HG02973 (cell line): ENCODE results near the gene ANKRD13C.

Experiments
- ATAC-seq: cut with Tn5 transposase; IDR thresholded peaks from one replicate; pipeline ENCODE4 v1.9.1; 2021; ENCODE audit warnings: moderate library complexity; ENCODE audit not compliant: unreplicated experiment

The ANKRD13C gene

GRCh38 chr1:70311369-70311768 is 43.2 kb downstream of the ANKRD13C start:
- no peak for ATAC-seq

DNA sequence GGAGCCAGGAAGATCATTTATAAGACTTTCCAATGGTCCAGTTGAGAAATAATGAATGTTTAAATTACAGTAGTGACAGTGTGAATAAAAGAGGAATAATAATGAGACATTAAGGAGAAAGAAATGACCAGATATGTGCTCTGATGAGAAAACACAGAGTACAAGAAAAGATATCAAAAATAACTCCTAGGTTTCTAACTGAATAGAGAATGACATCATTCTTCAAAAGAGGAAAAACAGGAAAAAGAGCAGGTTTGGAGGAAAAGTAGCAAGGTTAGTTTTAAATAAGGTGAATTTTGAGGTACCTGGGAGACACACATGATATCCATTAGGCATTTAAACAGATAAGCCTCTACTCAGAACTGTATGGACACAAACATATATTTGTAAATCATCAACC is 55.0 kb downstream of the ANKRD13C start:
- ATAC-seq, result no peak

- no peak for ATAC-seq
These were observed 58.8 kb downstream of the ANKRD13C start for GRCh38 chr1:70295749-70296148.

- no peak for ATAC-seq
These were observed 61.2 kb downstream of the ANKRD13C start for GRCh38 chr1:70293186-70293843.

- no peak for ATAC-seq
These were observed 64.3 kb downstream of the ANKRD13C start for GRCh38 chr1:70290218-70290617.

DNA sequence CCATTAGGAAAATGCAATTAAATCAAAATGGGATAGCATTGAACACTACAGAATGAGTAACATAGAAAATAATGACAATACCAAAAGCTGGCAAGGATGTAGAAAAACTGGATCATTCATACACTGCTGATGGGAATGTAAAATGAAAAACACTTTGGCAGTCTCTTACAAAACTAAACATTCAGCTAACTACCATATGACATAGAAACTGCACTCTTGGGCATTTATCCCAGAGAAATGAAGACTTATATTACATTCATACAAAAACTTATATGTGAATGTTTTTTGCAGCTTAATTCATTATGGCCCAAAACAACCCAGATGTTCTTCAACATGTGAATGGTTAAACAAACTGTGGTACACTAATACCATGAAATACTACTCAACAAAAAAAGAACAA is 66.4 kb downstream of the ANKRD13C start:
- ATAC-seq, result no peak

- ATAC-seq, result no peak
These were observed 68.1 kb downstream of the ANKRD13C start for GRCh38 chr1:70286453-70286852.

DNA sequence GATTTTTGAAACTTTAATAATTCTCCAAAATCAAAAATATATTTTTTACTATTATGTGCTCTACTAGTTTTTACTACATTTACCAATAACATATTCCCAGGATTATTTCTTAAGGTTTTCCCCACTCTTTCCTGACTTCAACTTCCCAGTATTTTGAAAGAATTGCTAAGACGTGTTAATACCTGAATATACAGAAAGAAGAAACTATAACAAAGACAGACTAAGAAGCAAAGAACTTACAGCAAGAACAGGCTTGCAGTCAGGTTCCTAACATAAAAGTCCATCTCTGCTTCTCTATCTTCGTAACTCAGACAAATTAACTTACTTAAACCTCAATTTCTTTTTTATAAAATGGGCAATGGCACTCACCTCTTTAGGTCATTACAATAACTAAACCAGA is 70.2 kb downstream of the ANKRD13C start:
- ATAC-seq, result no peak

DNA sequence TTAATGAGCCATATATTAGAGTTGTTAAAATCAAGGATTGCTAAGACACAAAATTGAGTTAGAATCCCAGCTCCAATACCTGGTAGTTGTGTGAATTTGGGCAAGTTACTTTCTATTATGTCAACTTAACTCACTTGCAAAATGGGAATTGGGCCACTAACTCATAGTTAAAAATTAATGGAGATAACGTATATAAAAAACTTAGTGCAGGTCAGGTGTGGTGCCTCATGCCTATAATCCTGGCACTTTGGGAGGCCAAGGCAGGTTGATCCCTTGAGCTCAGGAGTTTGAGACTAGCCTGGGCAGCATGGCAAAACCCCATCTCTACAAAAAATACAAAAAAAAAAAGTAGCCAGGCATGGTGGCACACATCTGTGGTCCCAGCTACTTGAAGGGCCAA is 75.8 kb downstream of the ANKRD13C start:
- ATAC-seq, result no peak

DNA sequence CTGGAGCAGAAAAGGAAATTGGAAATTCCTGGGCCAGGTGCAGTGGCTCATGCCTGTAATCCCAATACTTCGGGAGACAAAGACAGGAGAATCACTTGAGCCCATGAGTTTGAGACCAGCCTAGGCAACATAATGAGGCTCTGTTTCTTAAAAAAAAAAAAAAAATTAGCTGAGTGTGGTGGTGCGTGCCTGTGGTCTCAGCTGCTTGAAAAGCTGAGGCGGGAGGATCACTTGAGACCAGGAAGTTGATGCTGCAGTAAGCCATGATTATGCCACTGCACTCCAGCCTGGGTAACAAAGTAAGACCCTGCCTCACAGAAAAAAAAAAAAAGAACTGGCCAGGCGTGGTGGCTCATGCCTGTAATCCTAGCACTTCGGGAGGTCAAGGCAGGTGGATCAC is 76.6 kb downstream of the ANKRD13C start:
- ATAC-seq, result no peak

DNA sequence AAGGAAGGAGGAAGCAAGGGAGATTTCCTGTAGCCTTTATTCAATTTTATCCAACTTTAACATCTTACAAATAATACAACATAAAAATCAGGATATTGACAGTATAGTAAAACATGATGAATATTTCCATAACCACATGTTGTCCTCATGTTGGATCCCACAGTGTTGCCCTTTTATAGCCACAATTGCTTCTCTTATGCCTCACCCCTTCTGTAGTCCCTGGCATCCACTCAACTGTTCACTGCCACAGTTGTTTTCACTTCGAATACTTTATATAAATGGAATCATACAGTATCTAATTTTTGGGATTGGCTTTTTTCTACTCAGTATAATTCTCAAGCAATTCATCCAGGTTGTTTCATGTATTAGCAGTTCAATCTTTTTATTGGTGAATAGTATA is 88.6 kb downstream of the ANKRD13C start:
- ATAC-seq, result no peak

- no peak for ATAC-seq
These were observed 89.7 kb downstream of the ANKRD13C start for GRCh38 chr1:70264839-70265238.

- ATAC-seq, result no peak
These were observed 97.9 kb downstream of the ANKRD13C start for GRCh38 chr1:70256664-70257063.

GRCh38 chr1:70248729-70249128 is 105.8 kb downstream of the ANKRD13C start:
- ATAC-seq, result no peak

- ATAC-seq, result no peak
These were observed 106.8 kb downstream of the ANKRD13C start for GRCh38 chr1:70247768-70248167.

DNA sequence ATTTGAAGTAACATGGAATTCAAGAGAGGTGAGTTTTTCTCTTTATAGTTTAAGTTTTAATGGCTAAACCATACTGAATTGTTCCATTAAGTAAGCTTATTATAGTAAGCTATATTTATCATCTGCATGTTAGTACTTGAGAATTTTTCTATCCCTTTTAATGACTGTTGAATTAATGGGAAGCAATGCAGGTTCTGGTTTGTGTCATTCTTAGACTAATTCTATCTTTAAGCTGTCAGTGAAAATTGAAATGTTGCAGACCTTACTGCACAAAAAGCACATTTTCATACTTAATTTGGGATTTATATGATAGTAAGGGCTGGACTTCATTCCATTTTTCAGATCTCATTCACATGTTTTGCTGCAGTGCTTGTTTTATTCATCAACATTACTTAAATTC is 107.4 kb downstream of the ANKRD13C start:
- no peak for ATAC-seq

GRCh38 chr1:70239940-70240339 is 114.6 kb downstream of the ANKRD13C start:
- no peak for ATAC-seq

DNA sequence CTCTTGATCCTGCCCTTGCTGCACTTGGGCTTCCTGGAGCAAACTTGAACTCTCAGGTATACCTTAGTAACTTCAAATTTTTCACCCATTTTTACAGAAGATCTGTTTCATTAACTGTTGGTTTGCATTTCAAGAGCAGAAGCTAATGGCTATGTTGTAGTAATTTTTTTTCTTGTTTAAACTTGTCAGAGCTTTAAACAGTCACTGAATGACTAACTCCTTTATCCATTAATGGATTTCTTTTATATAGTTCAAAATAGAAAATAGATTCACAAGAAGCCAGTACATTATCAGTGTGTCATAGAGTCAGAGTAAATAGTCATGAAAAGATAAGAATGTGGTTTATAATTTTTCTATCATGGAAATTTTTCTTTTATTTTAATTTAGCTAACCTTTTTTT is 119.8 kb downstream of the ANKRD13C start:
- no peak for ATAC-seq

GRCh38 chr1:70231475-70231874 is 123.0 kb downstream of the ANKRD13C start:
- no peak for ATAC-seq

DNA sequence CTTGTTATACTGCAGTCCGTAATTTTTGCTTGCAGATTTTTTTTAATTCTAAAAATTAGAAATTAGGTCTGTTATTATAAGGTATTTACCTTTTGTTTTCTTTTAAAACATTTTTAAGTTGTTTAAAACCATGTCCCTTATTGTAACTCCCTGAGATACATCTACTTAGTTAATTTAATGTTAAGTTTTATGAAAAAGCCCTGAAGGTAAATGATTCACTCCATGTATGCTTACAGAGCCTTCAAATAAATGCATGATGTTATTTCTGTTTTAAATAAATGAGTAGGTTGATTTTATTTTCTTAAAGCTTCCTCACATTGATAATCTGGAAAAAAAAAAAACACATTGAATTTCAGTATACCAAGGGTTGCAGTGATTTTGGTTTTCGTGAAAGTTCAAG is 125.9 kb downstream of the ANKRD13C start:
- no peak for ATAC-seq

DNA sequence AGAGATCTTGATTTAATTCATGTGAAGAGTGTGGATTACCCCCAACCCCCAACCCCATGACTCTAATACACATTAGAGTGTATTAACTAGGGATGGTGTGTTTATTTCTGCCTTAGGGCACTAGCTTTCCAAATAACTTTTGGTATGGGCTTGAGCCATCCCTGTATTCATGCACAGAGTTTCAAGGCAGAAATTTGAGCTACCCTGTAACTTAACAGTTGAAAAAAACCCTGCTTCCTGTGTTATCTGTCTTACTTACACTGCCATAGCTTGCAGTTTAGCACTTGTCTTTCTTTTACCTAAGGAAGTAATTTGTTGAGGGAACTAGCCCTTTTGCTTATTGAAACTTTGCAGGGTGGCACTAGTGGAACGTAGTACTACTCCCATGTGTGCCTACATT is 127.1 kb downstream of the ANKRD13C start:
- no peak for ATAC-seq

DNA sequence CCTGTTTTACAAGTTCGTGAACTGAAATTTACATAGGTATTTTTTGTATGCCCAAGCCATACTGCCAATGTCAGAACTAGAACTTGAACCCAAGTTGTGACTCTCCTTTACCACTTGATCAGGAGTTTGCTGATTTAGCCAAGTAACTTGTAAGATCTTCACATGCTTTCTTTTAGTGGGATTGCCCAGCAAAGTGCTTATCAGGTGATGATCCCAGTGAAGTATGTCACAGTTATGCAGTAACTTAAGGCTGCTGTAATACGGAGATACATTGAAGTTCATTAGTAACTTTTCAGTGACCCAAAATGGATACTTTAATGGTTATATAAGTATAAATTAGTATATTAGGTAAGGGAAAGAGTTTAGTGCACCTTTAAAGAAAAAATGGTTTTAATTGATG is 129.6 kb downstream of the ANKRD13C start:
- ATAC-seq, result no peak

GRCh38 chr1:70222716-70223235 is 131.7 kb downstream of the ANKRD13C start:
- no peak for ATAC-seq
